Non-pigmented ciliary epithelial cell (primary cell): Measurements from ENCODE around the gene B3GALNT2.
"Not testable (repeated sequence)": the region's sequence is repeated elsewhere in the genome, so short reads cannot be mapped to it uniquely, and the experiment has no call there.

Experiments
- DNase-seq: peaks from one replicate; pipeline ENCODE4 v3.0.0-alpha.2; 2010; ENCODE audit warnings: low read depth

The B3GALNT2 gene

GRCh38 chr1:235503403-235504121, 690 bp downstream of the B3GALNT2 start:
- DNase-seq, result no peak

GRCh38 chr1:235502601-235503402, 1.4 kb downstream of the B3GALNT2 start:
- DNase-seq, result no peak

- DNase-seq, result no peak
These were observed 3.2 kb downstream of the B3GALNT2 start for GRCh38 chr1:235500971-235501540.

GRCh38 chr1:235495551-235495950, 8.7 kb downstream of the B3GALNT2 start:
- no peak for DNase-seq

GRCh38 chr1:235495030-235495429, 9.2 kb downstream of the B3GALNT2 start:
- no peak for DNase-seq

GRCh38 chr1:235494531-235494930, 9.7 kb downstream of the B3GALNT2 start:
- DNase-seq, result no peak

GRCh38 chr1:235491644-235492043, 12.6 kb downstream of the B3GALNT2 start:
- DNase-seq, result no peak

GRCh38 chr1:235486321-235486720, 17.9 kb downstream of the B3GALNT2 start:
- no peak for DNase-seq

- DNase-seq, result no peak
These were observed 18.7 kb downstream of the B3GALNT2 start for GRCh38 chr1:235485558-235485957.

- DNase-seq, result no peak
These were observed 21.2 kb downstream of the B3GALNT2 start for GRCh38 chr1:235483090-235483489.

GRCh38 chr1:235473806-235474205, 30.4 kb downstream of the B3GALNT2 start:
- DNase-seq, result no peak

GRCh38 chr1:235470741-235471439, 33.4 kb downstream of the B3GALNT2 start:
- no peak for DNase-seq

GRCh38 chr1:235469897-235470296, 34.4 kb downstream of the B3GALNT2 start:
- not testable (repeated sequence) for DNase-seq

GRCh38 chr1:235468970-235469369, 35.3 kb downstream of the B3GALNT2 start:
- peak; percentile 55 for DNase-seq

GRCh38 chr1:235468004-235468403, 36.2 kb downstream of the B3GALNT2 start:
- no peak for DNase-seq

- no peak for DNase-seq
These were observed 39.2 kb downstream of the B3GALNT2 start for GRCh38 chr1:235465066-235465465.

- DNase-seq, result not testable (repeated sequence)
These were observed 41.4 kb downstream of the B3GALNT2 start for GRCh38 chr1:235462832-235463231.

GRCh38 chr1:235461954-235462353, 42.3 kb downstream of the B3GALNT2 start:
- no peak for DNase-seq

GRCh38 chr1:235460770-235461169, 43.5 kb downstream of the B3GALNT2 start:
- DNase-seq, result no peak

GRCh38 chr1:235457856-235458255, 46.4 kb downstream of the B3GALNT2 start:
- DNase-seq, result not testable (repeated sequence)

- DNase-seq, result no peak
These were observed 48.4 kb downstream of the B3GALNT2 start for GRCh38 chr1:235455823-235456222.

GRCh38 chr1:235455097-235455496, 49.2 kb downstream of the B3GALNT2 start:
- no peak for DNase-seq
